Kidney epithelial cell (primary cell): ENCODE data around the gene DLG1. TPM values are rescaled to one million over a fixed set of nuclear protein-coding genes. Genes with fewer than 3 reads are reported as not detected.

Source experiments
- DNase-seq: peaks from one replicate; pipeline ENCODE4 v3.0.0-alpha.2; 2010; ENCODE audit warnings: low read depth
- H3K27me3 ChIP-seq: 2 replicates; pipeline ENCODE4 v1.6.0; 2011; ENCODE audit warnings: low read length; ENCODE audit not compliant: control insufficient read depth, insufficient read depth
- H3K36me3 ChIP-seq: 2 replicates; pipeline ENCODE4 v1.5.1; 2011; ENCODE audit warnings: low read length; ENCODE audit not compliant: control insufficient read depth, insufficient read depth
- H3K4me3 ChIP-seq: 2 replicates; pipeline ENCODE4 v1.5.1; 2011; ENCODE audit warnings: low read depth, mild to moderate bottlenecking, control low read depth, low read length
- total RNA-seq: library from RNA; depleted of rRNA; stranded (reverse); fragments of >200 nt; gene quantifications from 2 replicates; pipeline ENCODE4 v1.2.3, GENCODE V29; 2015
- TF ChIP-seq, protein P1 (sequence below): IDR thresholded peaks from 2 replicates; pipeline ENCODE4 v1.5.1; 2011; ENCODE audit warnings: mild to moderate bottlenecking, moderate library complexity, low read length, control low read depth, inconsistent platforms; ENCODE audit not compliant: insufficient read depth, poor library complexity, severe bottlenecking

DLG1 gene
- total RNA-seq, 1 donor from 2014 or later = 127 TPM

DNA sequence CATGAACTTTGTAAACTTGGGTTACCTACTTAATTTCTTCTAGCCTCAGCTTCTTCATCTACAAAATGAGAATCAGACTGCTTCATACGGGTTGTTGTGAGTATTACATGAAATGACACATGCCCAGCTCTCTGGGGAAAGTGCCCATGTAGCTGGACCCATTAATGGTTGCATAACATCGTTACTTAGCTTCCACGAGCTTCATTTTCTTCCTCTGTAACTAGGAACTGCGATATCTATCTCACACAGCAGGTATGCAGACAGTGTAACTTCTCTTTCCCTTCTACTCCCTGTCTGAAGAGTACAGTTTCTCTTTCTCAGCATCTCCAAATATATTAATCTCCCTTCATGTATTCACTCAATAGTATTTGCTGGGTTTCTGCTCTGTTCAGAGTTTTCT is 37.9 kb upstream of the DLG1 start:
- Histone ChIP-seq H3K4me3 (no peak overlapping the region), H3K36me3 (no peaks in the 10 kb centered on the region), H3K27me3 (no peaks in the 10 kb centered on the region)
- no peak for DNase-seq
- TF ChIP-seq, protein P1, sequence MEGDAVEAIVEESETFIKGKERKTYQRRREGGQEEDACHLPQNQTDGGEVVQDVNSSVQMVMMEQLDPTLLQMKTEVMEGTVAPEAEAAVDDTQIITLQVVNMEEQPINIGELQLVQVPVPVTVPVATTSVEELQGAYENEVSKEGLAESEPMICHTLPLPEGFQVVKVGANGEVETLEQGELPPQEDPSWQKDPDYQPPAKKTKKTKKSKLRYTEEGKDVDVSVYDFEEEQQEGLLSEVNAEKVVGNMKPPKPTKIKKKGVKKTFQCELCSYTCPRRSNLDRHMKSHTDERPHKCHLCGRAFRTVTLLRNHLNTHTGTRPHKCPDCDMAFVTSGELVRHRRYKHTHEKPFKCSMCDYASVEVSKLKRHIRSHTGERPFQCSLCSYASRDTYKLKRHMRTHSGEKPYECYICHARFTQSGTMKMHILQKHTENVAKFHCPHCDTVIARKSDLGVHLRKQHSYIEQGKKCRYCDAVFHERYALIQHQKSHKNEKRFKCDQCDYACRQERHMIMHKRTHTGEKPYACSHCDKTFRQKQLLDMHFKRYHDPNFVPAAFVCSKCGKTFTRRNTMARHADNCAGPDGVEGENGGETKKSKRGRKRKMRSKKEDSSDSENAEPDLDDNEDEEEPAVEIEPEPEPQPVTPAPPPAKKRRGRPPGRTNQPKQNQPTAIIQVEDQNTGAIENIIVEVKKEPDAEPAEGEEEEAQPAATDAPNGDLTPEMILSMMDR = no peak

- no peak overlapping the region for H3K4me3 ChIP-seq
- H3K27me3 ChIP-seq = no peaks in the 10 kb centered on the region
- DNase-seq = no peak
- TF ChIP-seq, protein P1 = no peak
- H3K36me3 ChIP-seq = no peaks in the 10 kb centered on the region
These were observed 37.2 kb upstream of the DLG1 start for GRCh38 chr3:197335428-197336132.

- no peak for DNase-seq
- H3K27me3 ChIP-seq = no peaks in the 10 kb centered on the region
- H3K36me3 ChIP-seq = no peaks in the 10 kb centered on the region
- TF ChIP-seq, protein P1 = no peak
- no peak overlapping the region for H3K4me3 ChIP-seq
These were observed 35.7 kb upstream of the DLG1 start for GRCh38 chr3:197333901-197334639.

DNA sequence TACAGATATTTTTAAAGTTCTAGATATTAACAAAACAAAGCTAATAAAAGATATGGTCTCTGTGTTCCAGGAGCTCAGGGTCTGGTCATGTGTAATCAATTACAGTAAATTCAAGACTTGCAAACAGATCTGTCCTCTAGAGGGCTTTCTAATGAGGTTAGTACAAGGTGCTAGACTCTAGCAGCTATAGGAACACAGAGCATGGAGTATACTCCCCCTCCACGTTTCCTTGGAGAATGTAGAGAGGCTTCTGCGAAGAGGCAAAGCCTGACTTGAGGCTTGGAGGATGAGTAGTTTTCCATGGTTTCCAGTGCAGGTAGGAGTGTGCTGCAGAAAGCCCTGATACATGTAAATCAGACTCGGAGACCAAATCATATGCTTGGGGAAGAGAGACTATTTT is 32.7 kb upstream of the DLG1 start:
- Histone ChIP-seq H3K27me3 (no peaks in the 10 kb centered on the region), H3K36me3 (no peaks in the 10 kb centered on the region), H3K4me3 (no peak overlapping the region)
- TF ChIP-seq, protein P1 = no peak
- DNase-seq = no peak

GRCh38 chr3:197329382-197329781 is 31.0 kb upstream of the DLG1 start:
- Histone ChIP-seq H3K36me3 (no peaks in the 10 kb centered on the region), H3K4me3 (no peak overlapping the region), H3K27me3 (no peaks in the 10 kb centered on the region)
- TF ChIP-seq, protein P1 = no peak
- DNase-seq = no peak
